ENCODE measurements around the gene SORCS3. TPM values are rescaled to one million over a fixed set of nuclear protein-coding genes. Genes with fewer than 3 reads are reported as not detected.
A peak's percentile ranks its signal among the peaks of the same experiment; 100 is the strongest.

The SORCS3 gene
- polyA plus RNA-seq, 3 donors = not detected

DNA sequence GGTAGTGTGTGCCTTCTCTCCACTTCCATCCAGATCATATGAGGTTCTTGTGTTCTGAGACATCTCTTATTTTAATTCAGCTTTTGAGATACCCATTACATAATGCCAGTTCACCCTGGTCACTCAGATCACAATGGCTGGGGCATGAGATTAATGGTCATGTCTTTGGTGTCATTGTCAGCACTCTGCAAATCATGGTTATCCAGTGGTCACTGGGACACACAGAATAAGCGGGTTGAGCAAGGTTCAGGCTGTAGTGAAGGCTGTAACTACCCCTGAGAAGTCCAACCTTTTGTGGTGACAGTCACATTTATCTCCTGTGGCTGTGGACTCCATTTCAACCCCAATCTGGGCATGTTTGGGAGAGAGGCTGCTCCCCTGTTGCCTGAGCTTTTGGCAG is 35.8 kb downstream of the SORCS3 start:
- intact Hi-C loops (cut with micrococcal nuclease) = no loop called here
- Mint-ChIP-seq H3K4me1 (no peaks in the 10 kb centered on the region), H3K4me3 (no peak overlapping the region), H3K27me3 (ENCODE audit: low read depth in 3 of 3) (peaks cover 6 to 22% (median 17%) of the 10 kb centered on the region in 3 donors), H3K9me3 (peaks cover 1 to 5% (median 2%) of the 10 kb centered on the region in 7 donors), H3K36me3 (no peaks in the 10 kb centered on the region), H3K27ac (no peak overlapping the region)
- Histone ChIP-seq H3K36me3 (replicated peaks in 1 of 2; ENCODE audit: control insufficient read depth in 1 of 2, insufficient read depth in 2 of 2, low read length in 2 of 2) (no peaks in the 10 kb centered on the region), H2AFZ (ENCODE audit: insufficient read depth, low read depth, low read length, poor library complexity, severe bottlenecking) (no peak overlapping the region), H3K4me1 (ENCODE audit: control insufficient read depth in 1 of 2, insufficient read depth in 2 of 2, low read length in 2 of 2) (no peaks in the 10 kb centered on the region), H3K9ac (ENCODE audit: insufficient read depth, low read length, poor library complexity, severe bottlenecking) (no peak overlapping the region), H3K9me3 (replicated peaks in 1 of 2; ENCODE audit: control insufficient read depth in 1 of 2, insufficient read depth in 1 of 2, low read length in 2 of 2) (no peaks in the 10 kb centered on the region), H3K27me3 (ENCODE audit: control insufficient read depth in 2 of 2, insufficient read depth in 2 of 2, low read length in 2 of 2) (peaks cover 4 to 17% of the 10 kb centered on the region in 2 donors), H4K20me1 (ENCODE audit: insufficient read depth, low read length) (no peaks in the 10 kb centered on the region), H3K4me2 (replicated peaks; ENCODE audit: extremely low read depth, low read length, poor library complexity, severe bottlenecking) (no peak overlapping the region), H3K79me2 (ENCODE audit: insufficient read depth, low read length) (no peaks in the 10 kb centered on the region), H3K27ac (ENCODE audit: low read depth in 1 of 2, low read length in 2 of 2) (no peak overlapping the region), H3K4me3 (replicated peaks in 1 of 3; ENCODE audit: low read depth in 2 of 3, low read length in 3 of 3) (no peak overlapping the region)
- WGBS (ENCODE audit: insufficient coverage) = 80% methylated on average over 1 of the region's 1 CpG
- TF ChIP-seq, protein P1, sequence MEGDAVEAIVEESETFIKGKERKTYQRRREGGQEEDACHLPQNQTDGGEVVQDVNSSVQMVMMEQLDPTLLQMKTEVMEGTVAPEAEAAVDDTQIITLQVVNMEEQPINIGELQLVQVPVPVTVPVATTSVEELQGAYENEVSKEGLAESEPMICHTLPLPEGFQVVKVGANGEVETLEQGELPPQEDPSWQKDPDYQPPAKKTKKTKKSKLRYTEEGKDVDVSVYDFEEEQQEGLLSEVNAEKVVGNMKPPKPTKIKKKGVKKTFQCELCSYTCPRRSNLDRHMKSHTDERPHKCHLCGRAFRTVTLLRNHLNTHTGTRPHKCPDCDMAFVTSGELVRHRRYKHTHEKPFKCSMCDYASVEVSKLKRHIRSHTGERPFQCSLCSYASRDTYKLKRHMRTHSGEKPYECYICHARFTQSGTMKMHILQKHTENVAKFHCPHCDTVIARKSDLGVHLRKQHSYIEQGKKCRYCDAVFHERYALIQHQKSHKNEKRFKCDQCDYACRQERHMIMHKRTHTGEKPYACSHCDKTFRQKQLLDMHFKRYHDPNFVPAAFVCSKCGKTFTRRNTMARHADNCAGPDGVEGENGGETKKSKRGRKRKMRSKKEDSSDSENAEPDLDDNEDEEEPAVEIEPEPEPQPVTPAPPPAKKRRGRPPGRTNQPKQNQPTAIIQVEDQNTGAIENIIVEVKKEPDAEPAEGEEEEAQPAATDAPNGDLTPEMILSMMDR (IDR thresholded peaks at IDR 0.05) = no peak
- DNase-seq = no peak

DNA sequence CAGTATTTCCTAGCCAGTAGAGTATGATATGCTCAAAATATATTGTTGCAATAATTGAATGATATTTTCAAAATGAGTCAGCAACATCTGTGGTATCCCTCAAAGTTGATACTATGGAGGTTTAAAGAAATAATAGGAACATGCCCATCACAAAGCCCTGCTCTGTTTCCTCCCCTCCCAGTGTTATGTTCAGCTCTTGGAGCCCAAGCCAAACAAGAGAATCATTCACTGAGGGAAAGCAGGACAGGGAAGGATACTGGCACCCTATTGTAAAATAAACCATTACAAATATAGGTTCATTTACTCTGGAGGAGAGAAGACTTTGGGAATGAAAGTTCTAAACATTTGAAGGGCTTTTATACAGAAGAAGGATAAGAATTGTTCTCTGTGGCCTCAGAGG is 37.6 kb downstream of the SORCS3 start:
- Histone ChIP-seq H3K27me3 (ENCODE audit: control insufficient read depth in 2 of 2, insufficient read depth in 2 of 2, low read length in 2 of 2) (peaks cover 4 to 17% of the 10 kb centered on the region in 2 donors), H3K9ac (ENCODE audit: insufficient read depth, low read length, poor library complexity, severe bottlenecking) (no peak overlapping the region), H4K20me1 (ENCODE audit: insufficient read depth, low read length) (no peaks in the 10 kb centered on the region), H3K4me3 (replicated peaks in 1 of 3; ENCODE audit: low read depth in 2 of 3, low read length in 3 of 3) (no peak overlapping the region), H3K27ac (ENCODE audit: low read depth in 1 of 2, low read length in 2 of 2) (no peak overlapping the region), H3K36me3 (replicated peaks in 1 of 2; ENCODE audit: control insufficient read depth in 1 of 2, insufficient read depth in 2 of 2, low read length in 2 of 2) (no peaks in the 10 kb centered on the region), H3K4me1 (ENCODE audit: control insufficient read depth in 1 of 2, insufficient read depth in 2 of 2, low read length in 2 of 2) (no peaks in the 10 kb centered on the region), H3K4me2 (replicated peaks; ENCODE audit: extremely low read depth, low read length, poor library complexity, severe bottlenecking) (no peak overlapping the region), H2AFZ (ENCODE audit: insufficient read depth, low read depth, low read length, poor library complexity, severe bottlenecking) (no peak overlapping the region), H3K79me2 (ENCODE audit: insufficient read depth, low read length) (no peaks in the 10 kb centered on the region), H3K9me3 (replicated peaks in 1 of 2; ENCODE audit: control insufficient read depth in 1 of 2, insufficient read depth in 1 of 2, low read length in 2 of 2) (no peaks in the 10 kb centered on the region)
- no peaks in the 10 kb centered on the region for H3K36me3 Mint-ChIP-seq
- H3K27me3 Mint-ChIP-seq (ENCODE audit: low read depth in 3 of 3) = peaks cover 6 to 21% (median 18%) of the 10 kb centered on the region in 3 donors
- H3K27ac Mint-ChIP-seq = peak overlapping the region in 1 of 7 donors; percentile 37
- TF ChIP-seq, protein P1 (IDR thresholded peaks at IDR 0.05) = no peak
- intact Hi-C loops (cut with micrococcal nuclease) = no loop called here
- peaks cover 0 to 2% (median 0%) of the 10 kb centered on the region in 7 donors for H3K9me3 Mint-ChIP-seq
- H3K4me3 Mint-ChIP-seq = no peak overlapping the region
- no peaks in the 10 kb centered on the region for H3K4me1 Mint-ChIP-seq
- DNase-seq = no peak
